Vagina (tissue), 2 donors: ENCODE data around the gene TRMT61A. TPM values are rescaled to one million over a fixed set of nuclear protein-coding genes. Genes with fewer than 3 reads are reported as not detected.
A peak's percentile ranks its signal among the peaks of the same experiment; 100 is the strongest.
"Not testable (repeated sequence)": the region's sequence is repeated elsewhere in the genome, so short reads cannot be mapped to it uniquely, and the experiment has no call there.

ENCODE experiments used
- DNase-seq, 2 donors: peaks; one replicate each; pipeline ENCODE4 v3.0.0-alpha.2; 2017; ENCODE audit errors: extremely low spot score in 2 of 2
- H3K27ac ChIP-seq: fragments of 200-600 bp; sonication (generic); one replicate; pipeline ENCODE4 v1.5.1; 2019
- H3K27me3 ChIP-seq: fragments of 200-600 bp; sonication (generic); one replicate; pipeline ENCODE4 v1.5.1; 2019
- H3K36me3 ChIP-seq, 2 donors: fragments of 200-600 bp; sonication (generic); one replicate each; pipeline ENCODE4 v1.5.1; 2017 to 2019
- H3K4me1 ChIP-seq: fragments of 200-600 bp; sonication (generic); one replicate; pipeline ENCODE4 v1.5.1; 2019
- H3K4me3 ChIP-seq, 2 donors: fragments of 200-600 bp; sonication (generic); 1 replicate in 1 of 2; 2 replicates in 1 of 2; pipeline ENCODE4 v1.5.1; 2016 to 2019
- H3K9me3 ChIP-seq: fragments of 200-600 bp; sonication (generic); one replicate; pipeline ENCODE4 v1.5.1; 2019
- POLR2A ChIP-seq, 2 donors: fragments of 450-650 bp; IDR thresholded peaks; one replicate each; pipeline ENCODE4 v1.6.1; 2017; ENCODE audit warnings: antibody characterized with exemption in 2 of 2, mild to moderate bottlenecking in 2 of 2, moderate library complexity in 2 of 2
- POLR2AphosphoS5 ChIP-seq, 2 donors: sonication (generic); formaldehyde crosslinking; IDR thresholded peaks; one replicate each; pipeline ENCODE4 v1.9.0; 2017; ENCODE audit warnings: antibody characterized with exemption in 2 of 2, mild to moderate bottlenecking in 2 of 2, low read depth in 1 of 2; ENCODE audit not compliant: insufficient read depth in 1 of 2
- intact Hi-C: fragments of 100-400 bp; cut with DNase I; formaldehyde crosslinking; loops from one replicate; pipeline ENCODE4 v1.15.1; 2023
- total RNA-seq: library from RNA; depleted of rRNA; stranded (reverse); fragments of >200 nt; gene quantifications from one replicate; pipeline ENCODE4 v1.2.3, GENCODE V29; 2016
- TF ChIP-seq, protein P1 (sequence below), 3 experiments: fragments of 450-650 bp in 2 of 3; fragments of 200-600 bp in 1 of 3; sonication (generic) in 1 of 3; IDR thresholded peaks; one replicate each; pipeline ENCODE4 v1.5.1; 2017 to 2019; ENCODE audit warnings: antibody characterized with exemption in 3 of 3, mild to moderate bottlenecking in 2 of 3, moderate library complexity in 2 of 3

TRMT61A gene
- total RNA-seq, 1 donor from 2014 or later: 17.7 TPM

DNA sequence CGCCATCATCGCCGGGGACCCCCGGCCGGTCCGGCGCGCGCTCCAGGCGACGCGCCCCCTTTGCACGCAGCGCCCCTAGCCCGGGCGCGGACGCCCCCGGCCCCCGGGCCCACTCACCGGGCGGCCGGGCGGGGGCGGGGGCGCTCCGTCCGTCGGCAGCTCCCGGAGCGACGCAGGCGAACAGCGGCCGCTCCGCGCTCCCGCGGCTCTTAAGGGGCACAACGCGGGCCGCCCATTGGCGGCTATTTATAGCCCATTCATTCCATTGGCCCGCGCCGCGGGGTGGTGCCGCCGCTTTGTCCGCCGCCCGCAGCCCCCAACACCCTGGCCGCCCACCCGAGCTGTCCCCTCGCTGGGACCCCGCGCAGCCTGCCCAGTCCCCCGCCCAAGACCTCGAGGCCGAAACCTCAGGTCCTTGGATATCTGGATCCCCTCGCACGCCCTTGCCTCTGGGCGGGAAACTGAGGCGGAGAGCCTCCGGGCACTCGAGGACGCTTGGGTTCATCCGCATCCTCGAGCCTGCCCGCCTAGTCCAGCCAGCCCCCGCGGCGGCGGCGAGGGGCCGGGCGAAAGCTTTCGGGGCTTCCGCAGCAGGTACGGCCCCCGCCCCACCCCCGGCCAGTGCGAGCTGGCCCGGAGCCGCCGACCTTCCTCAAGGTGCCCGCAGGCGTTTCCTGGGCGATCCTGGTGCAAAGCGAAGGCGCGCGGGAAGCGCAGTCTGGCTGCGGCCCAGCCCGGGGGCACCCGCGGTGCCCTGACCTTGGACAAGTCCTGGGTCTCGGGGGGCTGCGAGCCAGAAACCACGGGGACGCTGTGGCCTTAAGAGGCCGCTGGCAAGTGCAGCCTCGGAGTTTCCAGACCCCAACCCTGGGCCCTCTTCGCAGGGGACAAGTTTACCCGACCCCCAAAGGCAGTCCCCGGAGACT is 6.1 kb upstream of the TRMT61A start, which contains the start of gene CKB:
TSS of gene CKB (minus strand) at position 182 of the 926 bp plus-strand sequence. CDS start 337 bp downstream, outside the sequence.
- H3K9me3 ChIP-seq: no peaks in the 10 kb centered on the region
- TF ChIP-seq POLR2A (IDR thresholded peaks at IDR 0.05) (peak in 1 of 2 donors; percentile 65), POLR2AphosphoS5 (IDR thresholded peaks at IDR 0.05; ENCODE audit: insufficient read depth in 1 of 2, low read depth in 1 of 2) (peak in 1 of 2 donors; percentile 64)
- TF ChIP-seq, protein P1, sequence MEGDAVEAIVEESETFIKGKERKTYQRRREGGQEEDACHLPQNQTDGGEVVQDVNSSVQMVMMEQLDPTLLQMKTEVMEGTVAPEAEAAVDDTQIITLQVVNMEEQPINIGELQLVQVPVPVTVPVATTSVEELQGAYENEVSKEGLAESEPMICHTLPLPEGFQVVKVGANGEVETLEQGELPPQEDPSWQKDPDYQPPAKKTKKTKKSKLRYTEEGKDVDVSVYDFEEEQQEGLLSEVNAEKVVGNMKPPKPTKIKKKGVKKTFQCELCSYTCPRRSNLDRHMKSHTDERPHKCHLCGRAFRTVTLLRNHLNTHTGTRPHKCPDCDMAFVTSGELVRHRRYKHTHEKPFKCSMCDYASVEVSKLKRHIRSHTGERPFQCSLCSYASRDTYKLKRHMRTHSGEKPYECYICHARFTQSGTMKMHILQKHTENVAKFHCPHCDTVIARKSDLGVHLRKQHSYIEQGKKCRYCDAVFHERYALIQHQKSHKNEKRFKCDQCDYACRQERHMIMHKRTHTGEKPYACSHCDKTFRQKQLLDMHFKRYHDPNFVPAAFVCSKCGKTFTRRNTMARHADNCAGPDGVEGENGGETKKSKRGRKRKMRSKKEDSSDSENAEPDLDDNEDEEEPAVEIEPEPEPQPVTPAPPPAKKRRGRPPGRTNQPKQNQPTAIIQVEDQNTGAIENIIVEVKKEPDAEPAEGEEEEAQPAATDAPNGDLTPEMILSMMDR (IDR thresholded peaks at IDR 0.05): no peak
- no peaks in the 10 kb centered on the region for H3K27me3 ChIP-seq
- H3K27ac ChIP-seq: peak within 1 kb of the TSS; percentile 90
- H3K36me3 ChIP-seq: no peaks in the 10 kb centered on the region
- DNase-seq: no peak
- H3K4me1 ChIP-seq: peaks cover 65% of the 10 kb centered on the region
- peak within 1 kb of the TSS; percentile 56 to 65 for H3K4me3 ChIP-seq
- intact Hi-C loops: no loop called here

DNA sequence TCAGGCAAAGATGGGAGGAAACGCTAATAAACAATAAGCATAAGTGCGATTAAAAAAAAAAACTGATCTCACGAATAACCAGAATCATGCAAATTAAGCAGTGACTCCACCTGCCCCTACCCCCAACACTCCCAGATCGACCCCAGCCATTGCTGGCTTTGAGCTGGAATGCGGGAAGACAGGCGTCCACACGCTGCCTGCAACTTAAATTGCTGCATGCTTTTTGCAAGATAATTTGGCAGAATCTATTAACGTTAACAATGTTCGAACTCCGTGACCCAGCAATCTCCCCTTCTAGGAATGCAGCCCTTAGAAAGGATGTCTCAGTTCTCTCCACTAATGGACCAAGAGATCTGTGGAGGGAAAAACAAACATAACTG is 5.4 kb upstream of the TRMT61A start:
- Histone ChIP-seq H3K4me3 (peak overlapping the region in 1 of 2 donors; percentile 65), H3K4me1 (peaks cover 65% of the 10 kb centered on the region), H3K27me3 (no peaks in the 10 kb centered on the region), H3K9me3 (no peaks in the 10 kb centered on the region), H3K36me3 (no peaks in the 10 kb centered on the region), H3K27ac (peak overlapping the region; percentile 90)
- TF ChIP-seq, protein P1 (IDR thresholded peaks at IDR 0.05): no peak
- TF ChIP-seq POLR2A (IDR thresholded peaks at IDR 0.05): no peak
- no peak for TF ChIP-seq POLR2AphosphoS5 (IDR thresholded peaks at IDR 0.05; ENCODE audit: insufficient read depth in 1 of 2, low read depth in 1 of 2)
- intact Hi-C loops: no loop called here
- DNase-seq: no peak

DNA sequence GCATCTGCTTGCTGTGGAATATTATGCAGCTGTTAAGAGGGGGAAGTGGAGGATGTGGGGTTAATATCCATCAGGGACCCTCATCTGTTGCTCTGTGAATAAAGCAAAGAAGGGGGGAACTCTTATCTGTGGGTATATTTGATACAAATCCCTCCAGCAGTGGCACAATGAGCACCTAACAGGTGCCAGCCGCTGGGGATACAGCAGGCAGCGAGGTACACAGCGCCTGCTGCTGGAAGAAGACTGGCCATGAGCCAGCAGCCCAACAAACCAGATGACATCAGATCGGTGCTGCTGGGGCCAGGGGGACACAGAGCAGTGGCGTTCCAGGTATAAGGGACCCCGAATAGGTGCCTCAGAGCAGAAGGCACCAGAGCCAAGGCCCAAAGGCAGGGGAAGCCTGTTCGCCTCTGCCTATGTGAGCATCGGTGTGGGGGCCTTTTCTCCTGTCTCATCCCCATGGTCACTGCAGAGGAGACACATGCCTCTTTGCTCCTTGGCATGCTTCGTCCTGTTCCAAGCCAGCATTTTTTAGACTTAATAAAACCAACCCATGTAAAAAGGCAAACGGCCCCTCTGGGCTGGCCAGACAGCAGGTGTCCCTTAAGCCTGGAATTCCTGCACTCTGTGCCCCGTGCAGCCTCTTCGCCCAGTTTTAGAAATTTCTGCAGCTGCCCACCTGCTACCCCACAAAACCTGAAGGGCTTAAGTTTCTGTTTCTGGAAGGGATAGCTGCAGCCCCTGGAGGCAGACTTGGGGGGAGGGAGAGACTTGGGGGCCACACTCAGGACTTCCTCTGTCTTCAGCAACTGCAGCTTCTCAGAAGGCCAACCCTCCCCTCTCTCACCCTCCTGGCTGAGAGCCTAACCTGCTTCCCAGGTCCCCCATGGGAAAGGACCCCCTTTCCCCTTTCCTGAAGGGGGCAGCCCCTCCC is 4.7 kb upstream of the TRMT61A start:
- no peaks in the 10 kb centered on the region for H3K27me3 ChIP-seq
- TF ChIP-seq POLR2AphosphoS5 (IDR thresholded peaks at IDR 0.05; ENCODE audit: insufficient read depth in 1 of 2, low read depth in 1 of 2): no peak
- no peak for TF ChIP-seq POLR2A (IDR thresholded peaks at IDR 0.05)
- TF ChIP-seq, protein P1 (IDR thresholded peaks at IDR 0.05): no peak
- no peak overlapping the region for H3K27ac ChIP-seq
- H3K9me3 ChIP-seq: no peaks in the 10 kb centered on the region
- no peak overlapping the region for H3K4me3 ChIP-seq
- H3K4me1 ChIP-seq: peaks cover 61% of the 10 kb centered on the region
- intact Hi-C loops: no loop called here
- DNase-seq: no peak
- H3K36me3 ChIP-seq: no peaks in the 10 kb centered on the region

DNA sequence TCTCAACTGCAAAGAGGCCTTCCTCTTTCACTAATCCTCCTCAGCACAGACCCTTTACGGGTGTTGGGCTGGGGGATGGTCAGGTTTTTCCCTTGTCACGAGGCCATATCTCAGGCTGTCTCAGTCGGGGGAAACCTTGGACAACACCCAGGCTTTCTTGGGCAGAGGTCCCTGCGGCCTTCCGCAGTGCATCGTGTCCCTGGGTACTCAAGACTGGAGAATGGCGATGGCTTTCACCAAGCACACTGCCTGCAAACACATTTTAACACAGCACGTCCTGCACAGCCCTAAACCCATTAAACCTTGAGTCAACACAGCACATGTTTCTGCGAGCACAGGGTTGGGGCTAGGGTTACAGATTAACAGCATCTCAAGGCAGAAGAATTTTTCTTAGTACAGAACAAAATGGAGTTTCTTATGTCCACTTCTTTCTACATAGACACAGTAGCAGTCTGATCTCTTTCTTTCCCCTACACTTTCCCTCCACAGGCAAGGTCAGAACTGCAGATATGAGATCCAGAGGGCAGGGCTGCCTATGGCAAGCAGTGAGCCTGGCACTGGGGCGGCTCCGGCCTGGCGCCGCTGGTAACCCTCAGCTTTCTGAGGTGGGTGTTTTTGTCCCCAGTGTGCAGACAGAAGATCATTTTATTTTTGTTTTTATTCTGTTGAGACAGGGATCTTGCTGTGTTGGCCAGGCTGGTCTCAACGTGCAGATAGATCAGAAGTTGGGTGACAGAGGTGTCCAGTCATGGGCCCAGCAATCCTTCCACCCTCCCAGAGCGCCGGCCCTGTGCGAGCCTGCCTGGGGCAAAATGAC is 3.4 kb upstream of the TRMT61A start:
- H3K36me3 ChIP-seq, H3K9me3 ChIP-seq, intact Hi-C loops, H3K4me3 ChIP-seq, H3K27me3 ChIP-seq, DNase-seq: not testable (repeated sequence)
- peak overlapping the region; percentile 90 for H3K27ac ChIP-seq
- H3K4me1 ChIP-seq: peaks cover 61% of the 10 kb centered on the region
